HepG2 (cell line): ENCODE data around the gene NBEAL1. TPM values are rescaled to one million over a fixed set of nuclear protein-coding genes. Genes with fewer than 3 reads are reported as not detected.
A peak's percentile ranks its signal among the peaks of the same experiment; 100 is the strongest.

Experiments used
- CREB1 ChIP-seq, 2 experiments: fragments of 450-650 bp in 1 of 2; IDR thresholded peaks; 2 replicates each; pipeline ENCODE4 v1.6.1; 2016 to 2017; ENCODE audit warnings: control low read depth in 1 of 2, mild to moderate bottlenecking in 1 of 2, missing compliant biosample characterization in 1 of 2, missing genetic modification characterization in 1 of 2
- FOXA3 ChIP-seq: IDR thresholded peaks from 2 replicates; pipeline ENCODE4 v1.6.1; 2016; ENCODE audit warnings: missing genetic modification reagents, missing compliant biosample characterization
- KMT2A ChIP-seq: sonication (generic); formaldehyde crosslinking; IDR thresholded peaks from 2 replicates; pipeline ENCODE4 v1.4.0; 2020; ENCODE audit warnings: missing genetic modification reagents
- MXD1 ChIP-seq: sonication (generic); formaldehyde crosslinking; IDR thresholded peaks from 2 replicates; pipeline ENCODE4 v1.4.0; 2020; ENCODE audit warnings: mild to moderate bottlenecking, missing genetic modification reagents
- SP5 ChIP-seq: IDR thresholded peaks from 2 replicates; pipeline ENCODE4 v1.6.1; 2016; ENCODE audit warnings: low read depth, borderline replicate concordance
- ZBTB40 ChIP-seq, 2 experiments: fragments of 450-650 bp in 1 of 2; sonication (generic) in 1 of 2; formaldehyde crosslinking in 1 of 2; IDR thresholded peaks; 2 replicates each; pipeline versions ENCODE4 v1.6.1 to v1.8.0; 2016 to 2022; ENCODE audit warnings: antibody characterized with exemption in 1 of 2, mild to moderate bottlenecking in 1 of 2, missing genetic modification reagents in 1 of 2
- ZMAT5 ChIP-seq: sonication (generic); formaldehyde crosslinking; IDR thresholded peaks from 2 replicates; pipeline ENCODE4 v1.5.0; 2020; ENCODE audit warnings: mild to moderate bottlenecking, low read depth, missing genetic modification reagents, borderline replicate concordance
- ZNF546 ChIP-seq: sonication (generic); formaldehyde crosslinking; conservative IDR thresholded peaks from 2 replicates; pipeline ENCODE4 v1.8.1; 2023; ENCODE audit warnings: mild to moderate bottlenecking, missing genetic modification reagents
- ZNF609 ChIP-seq: sonication (generic); formaldehyde crosslinking; IDR thresholded peaks from 2 replicates; pipeline ENCODE4 v1.4.0; 2020; ENCODE audit warnings: mild to moderate bottlenecking, missing genetic modification reagents, borderline replicate concordance
- ZNF704 ChIP-seq: sonication (generic); formaldehyde crosslinking; IDR thresholded peaks from 2 replicates; pipeline ENCODE4 v1.8.1; 2023; ENCODE audit warnings: mild to moderate bottlenecking, inconsistent platforms, moderate library complexity, missing genetic modification reagents, borderline replicate concordance
- ZNF746 ChIP-seq: sonication (generic); formaldehyde crosslinking; IDR thresholded peaks from 2 replicates; pipeline ENCODE4 v1.8.0; 2022; ENCODE audit warnings: mild to moderate bottlenecking, missing genetic modification reagents
- ZNF747 ChIP-seq: sonication (generic); formaldehyde crosslinking; IDR thresholded peaks from 2 replicates; pipeline ENCODE4 v1.8.1; 2023; ENCODE audit warnings: missing genetic modification reagents, mild to moderate bottlenecking, borderline replicate concordance
- polyA plus RNA-seq, 8 experiments: library from polyadenylated mRNA; depleted of rRNA in 3 of 8; stranded (reverse) in 7 of 8; unstranded in 1 of 8; fragments of >200 nt; fragmentation: Illumina TruSeq in 4 of 8; extraction: Trizol in 4 of 8; gene quantifications; 2 replicates each; pipeline versions ENCODE4 v1.2.1 to v1.2.3, GENCODE V29; 2011 to 2016; ENCODE audit warnings: low read depth in 4 of 8, missing spikeins in 1 of 8, mixed read lengths in 1 of 8; ENCODE audit not compliant: insufficient read depth in 1 of 8
- total RNA-seq, 5 experiments: library from RNA; depleted of rRNA; stranded (reverse); fragments of >200 nt; fragmentation: Illumina TruSeq; extraction: Trizol; gene quantifications; 2 replicates each; pipeline ENCODE4 v1.2.3, GENCODE V29; 2016; ENCODE audit warnings: low read depth in 1 of 5

The NBEAL1 gene
- total and polyA plus RNA-seq, 2 of the 13 experiments (the other 11 are each of a cell fraction or from before 2014, with no cell fraction given): 6.4 to 15.7 TPM

GRCh38 chr2:203061346-203061745 is 46.7 kb downstream of the NBEAL1 start (continued):
- no peak for TF ChIP-seq ZBTB40 (IDR thresholded peaks at IDR 0.05)
- TF ChIP-seq ZBTB40 (CRISPR knock-in tag; IDR thresholded peaks at IDR 0.05): no peak
- no peak for TF ChIP-seq ZNF609
- no peak for TF ChIP-seq MXD1 (CRISPR knock-in tag)
- TF ChIP-seq SP5 (CRISPR knock-in tag): no peak
- TF ChIP-seq ZNF746: no peak
- no peak for TF ChIP-seq CREB1 (IDR thresholded peaks at IDR 0.05)
- TF ChIP-seq CREB1 (CRISPR knock-in tag; IDR thresholded peaks at IDR 0.05): peak; percentile 20; the same call in 1 of the 2 replicates
- TF ChIP-seq ZMAT5 (CRISPR knock-in tag): no peak
- no peak for TF ChIP-seq KMT2A (CRISPR knock-in tag)
- TF ChIP-seq ZNF747: no peak
- TF ChIP-seq ZNF704 (CRISPR knock-in tag): no peak
- no peak for TF ChIP-seq ZNF546
- TF ChIP-seq FOXA3 (CRISPR knock-in tag): no peak
